ENCODE results near the gene HNRNPUL1. TPM values are rescaled to one million over a fixed set of nuclear protein-coding genes. Genes with fewer than 3 reads are reported as not detected.

The HNRNPUL1 gene
- total and polyA plus RNA-seq, 2 donors (not counting 1 experiment from before 2014, with no cell fraction given): 60.7 to 273 TPM

DNA sequence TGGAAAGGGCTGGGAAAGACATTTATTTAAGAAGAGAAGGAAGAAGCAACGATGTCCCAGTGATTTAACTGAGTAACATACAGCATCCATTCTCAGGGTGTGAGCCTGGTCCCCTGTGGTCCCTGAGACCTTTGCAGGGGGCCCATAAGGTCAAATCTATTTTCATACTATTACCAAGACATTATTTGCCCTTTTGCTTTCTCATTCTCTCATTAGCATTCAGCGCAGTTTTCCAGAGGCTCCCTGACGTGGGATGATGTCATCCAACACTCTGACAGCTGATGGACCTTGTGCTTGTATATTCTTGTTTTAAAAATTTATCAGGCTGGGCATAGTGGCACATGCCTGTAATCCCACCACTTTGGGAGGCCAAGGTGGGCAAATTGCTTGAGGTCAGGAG, 18.3 kb upstream of the HNRNPUL1 start:
- WGBS (ENCODE audit: insufficient coverage): no CpG with 5 or more reads among the region's 3 CpGs
- POLR2A ChIA-PET: no interaction called here
- Histone ChIP-seq H3K79me2 (ENCODE audit: control insufficient read depth, insufficient read depth, low read length) (no peaks in the 10 kb centered on the region), H3K27ac (ENCODE audit: low read length in 2 of 2) (no peak overlapping the region), H3K36me3 (replicated peaks in 1 of 2; ENCODE audit: control extremely low read depth in 1 of 2, control insufficient read depth in 1 of 2, extremely low read depth in 1 of 2, insufficient read depth in 2 of 2, low read length in 1 of 2) (no peaks in the 10 kb centered on the region), H3K4me2 (replicated peaks; ENCODE audit: low read depth, low read length, poor library complexity, severe bottlenecking) (no peak overlapping the region), H3K9ac (ENCODE audit: low read length) (no peak overlapping the region), H3K4me3 (ENCODE audit: control extremely low read depth in 1 of 5, extremely low read depth in 1 of 5, insufficient read depth in 1 of 5, low read depth in 2 of 5, low read length in 4 of 5) (no peak overlapping the region), H3K27me3 (replicated peaks in 1 of 4; ENCODE audit: control extremely low read depth in 1 of 4, control insufficient read depth in 3 of 4, insufficient read depth in 4 of 4, low read length in 3 of 4) (peaks cover 0 to 8% (median 0%) of the 10 kb centered on the region in 4 experiments), H2AFZ (ENCODE audit: insufficient read depth, low read depth, low read length, poor library complexity, severe bottlenecking) (no peak overlapping the region), H3K4me1 (ENCODE audit: control insufficient read depth in 2 of 2, insufficient read depth in 2 of 2, low read length in 2 of 2) (no peaks in the 10 kb centered on the region), H4K20me1 (ENCODE audit: control insufficient read depth, insufficient read depth, low read length, poor library complexity, severe bottlenecking) (no peaks in the 10 kb centered on the region), H3K9me3 (ENCODE audit: control extremely low read depth in 1 of 3, control insufficient read depth in 2 of 3, insufficient read depth in 1 of 3, low read length in 2 of 3) (peaks cover 0 to 6% (median 0%) of the 10 kb centered on the region in 3 donors)
- intact Hi-C loops (cut with micrococcal nuclease): no loop called here
- no peaks in the 10 kb centered on the region for H3K4me1 Mint-ChIP-seq
- H3K27me3 Mint-ChIP-seq: peaks cover 2% of the 10 kb centered on the region
- TF ChIP-seq, protein P1, sequence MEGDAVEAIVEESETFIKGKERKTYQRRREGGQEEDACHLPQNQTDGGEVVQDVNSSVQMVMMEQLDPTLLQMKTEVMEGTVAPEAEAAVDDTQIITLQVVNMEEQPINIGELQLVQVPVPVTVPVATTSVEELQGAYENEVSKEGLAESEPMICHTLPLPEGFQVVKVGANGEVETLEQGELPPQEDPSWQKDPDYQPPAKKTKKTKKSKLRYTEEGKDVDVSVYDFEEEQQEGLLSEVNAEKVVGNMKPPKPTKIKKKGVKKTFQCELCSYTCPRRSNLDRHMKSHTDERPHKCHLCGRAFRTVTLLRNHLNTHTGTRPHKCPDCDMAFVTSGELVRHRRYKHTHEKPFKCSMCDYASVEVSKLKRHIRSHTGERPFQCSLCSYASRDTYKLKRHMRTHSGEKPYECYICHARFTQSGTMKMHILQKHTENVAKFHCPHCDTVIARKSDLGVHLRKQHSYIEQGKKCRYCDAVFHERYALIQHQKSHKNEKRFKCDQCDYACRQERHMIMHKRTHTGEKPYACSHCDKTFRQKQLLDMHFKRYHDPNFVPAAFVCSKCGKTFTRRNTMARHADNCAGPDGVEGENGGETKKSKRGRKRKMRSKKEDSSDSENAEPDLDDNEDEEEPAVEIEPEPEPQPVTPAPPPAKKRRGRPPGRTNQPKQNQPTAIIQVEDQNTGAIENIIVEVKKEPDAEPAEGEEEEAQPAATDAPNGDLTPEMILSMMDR (IDR thresholded peaks at IDR 0.05): no peak
- TF ChIP-seq EZH2 (IDR thresholded peaks at IDR 0.05; ENCODE audit: borderline replicate concordance, insufficient read depth, low read depth, low read length, poor library complexity, severe bottlenecking): no peak
- ATAC-seq (ENCODE audit: low read depth) (no peak), DNase-seq (no peak)
- no peak overlapping the region for H3K4me3 Mint-ChIP-seq
- H3K27ac Mint-ChIP-seq: no peak overlapping the region
- no peaks in the 10 kb centered on the region for H3K9me3 Mint-ChIP-seq (ENCODE audit: insufficient read depth)
- CTCF ChIA-PET: no interaction called here

DNA sequence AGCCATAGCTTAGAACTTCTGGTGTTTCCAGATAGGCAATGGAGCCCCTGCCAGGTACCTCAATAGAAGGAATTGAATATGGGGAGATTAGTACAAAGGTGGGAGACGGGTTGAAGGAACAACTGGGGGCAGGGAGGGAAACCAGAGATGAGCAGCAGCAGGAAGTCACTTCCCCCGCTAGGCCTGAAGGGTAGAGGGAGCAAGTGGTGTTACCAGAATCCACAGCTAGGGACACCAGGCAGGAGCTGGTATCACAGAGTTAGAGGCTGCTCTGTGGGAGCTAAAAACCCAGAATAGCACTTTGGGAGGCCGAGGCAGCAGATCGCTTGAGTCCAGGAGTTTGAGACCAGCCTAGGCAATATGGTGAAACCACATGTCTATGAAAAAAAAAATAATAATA, 15.3 kb upstream of the HNRNPUL1 start:
- WGBS (ENCODE audit: insufficient coverage): 75% methylated on average over 2 of the region's 4 CpGs
- POLR2A ChIA-PET: no interaction called here

More for the DNA sequence above, 15.3 kb upstream of the HNRNPUL1 start:
- CTCF ChIA-PET: interaction anchor here (0.7 kb wide), 1 partner anchor 15 kb away, joined by 3 read pairs; no protein-coding TSS in a partner anchor
- Histone ChIP-seq H4K20me1 (ENCODE audit: control insufficient read depth, insufficient read depth, low read length, poor library complexity, severe bottlenecking) (no peaks in the 10 kb centered on the region), H3K4me2 (replicated peaks; ENCODE audit: low read depth, low read length, poor library complexity, severe bottlenecking) (no peak overlapping the region), H3K36me3 (replicated peaks in 1 of 2; ENCODE audit: control extremely low read depth in 1 of 2, control insufficient read depth in 1 of 2, extremely low read depth in 1 of 2, insufficient read depth in 2 of 2, low read length in 1 of 2) (no peaks in the 10 kb centered on the region), H3K4me1 (ENCODE audit: control insufficient read depth in 2 of 2, insufficient read depth in 2 of 2, low read length in 2 of 2) (no peaks in the 10 kb centered on the region), H3K27me3 (replicated peaks in 1 of 4; ENCODE audit: control extremely low read depth in 1 of 4, control insufficient read depth in 3 of 4, insufficient read depth in 4 of 4, low read length in 3 of 4) (peaks cover 0 to 2% (median 0%) of the 10 kb centered on the region in 4 experiments), H3K79me2 (ENCODE audit: control insufficient read depth, insufficient read depth, low read length) (no peaks in the 10 kb centered on the region), H2AFZ (ENCODE audit: insufficient read depth, low read depth, low read length, poor library complexity, severe bottlenecking) (no peak overlapping the region), H3K9me3 (ENCODE audit: control extremely low read depth in 1 of 3, control insufficient read depth in 2 of 3, insufficient read depth in 1 of 3, low read length in 2 of 3) (peaks cover 0 to 6% (median 0%) of the 10 kb centered on the region in 3 donors), H3K9ac (ENCODE audit: low read length) (no peak overlapping the region), H3K27ac (ENCODE audit: low read length in 2 of 2) (no peak overlapping the region), H3K4me3 (ENCODE audit: control extremely low read depth in 1 of 5, extremely low read depth in 1 of 5, insufficient read depth in 1 of 5, low read depth in 2 of 5, low read length in 4 of 5) (no peak overlapping the region)
- intact Hi-C loops (cut with micrococcal nuclease): no loop called here
- TF ChIP-seq, protein P1 (IDR thresholded peaks at IDR 0.05): no peak
- no peak for TF ChIP-seq EZH2 (IDR thresholded peaks at IDR 0.05; ENCODE audit: borderline replicate concordance, insufficient read depth, low read depth, low read length, poor library complexity, severe bottlenecking)
- no peaks in the 10 kb centered on the region for H3K9me3 Mint-ChIP-seq (ENCODE audit: insufficient read depth)
- no peaks in the 10 kb centered on the region for H3K4me1 Mint-ChIP-seq
- no peak overlapping the region for H3K4me3 Mint-ChIP-seq
- no peak for DNase-seq
- ATAC-seq (ENCODE audit: low read depth): no peak
- H3K27ac Mint-ChIP-seq: no peak overlapping the region
- H3K27me3 Mint-ChIP-seq: peaks cover 7% of the 10 kb centered on the region

Measured in B cell (primary cell).